A673 (cell line): Measurements from ENCODE around the gene BBS10. TPM values are rescaled to one million over a fixed set of nuclear protein-coding genes. Genes with fewer than 3 reads are reported as not detected.

ENCODE experiments used
- BruUV-seq: library from RNA; stranded (reverse); fragments of 400-500 nt; replicated peaks from 2 replicates; lab custom pipeline; 2021; lab: Mats Ljungman, UMichigan
- CTCF ChIA-PET: fragments of 300-600 bp; sonication (Branson Sonifier 250); formaldehyde crosslinking; loops from one replicate; lab custom pipeline; 2022; ENCODE audit warnings: antibody characterized with exemption; lab: Charles Lee
- POLR2A ChIA-PET: fragments of 300-600 bp; sonication (Branson Sonifier 250); formaldehyde crosslinking; loops from one replicate; lab custom pipeline; 2022; ENCODE audit warnings: antibody characterized with exemption; ENCODE audit not compliant: low non-redundant PET; lab: Charles Lee
- DNase-seq: peaks from one replicate; pipeline ENCODE4 v3.0.0-alpha.2; 2015; ENCODE audit warnings: low spot score
- H3K27ac ChIP-seq: fragments of 200-600 bp; sonication (generic); 2 replicates; pipeline ENCODE4 v1.5.1; 2016; ENCODE audit warnings: mixed run types, low read depth, mild to moderate bottlenecking, mixed read lengths, antibody characterized with exemption, low read length; ENCODE audit not compliant: poor library complexity, severe bottlenecking
- H3K27me3 ChIP-seq: fragments of 200-600 bp; sonication (generic); replicated peaks from 2 replicates; pipeline ENCODE4 v1.6.1; 2017; ENCODE audit warnings: mixed run types, low read depth, mild to moderate bottlenecking, mixed read lengths, antibody characterized with exemption, low read length; ENCODE audit not compliant: insufficient read depth, poor library complexity
- H3K36me3 ChIP-seq: fragments of 200-600 bp; sonication (generic); 2 replicates; pipeline ENCODE4 v1.6.1; 2016; ENCODE audit warnings: mixed run types, mild to moderate bottlenecking, mixed read lengths, antibody characterized with exemption, low read length; ENCODE audit not compliant: insufficient read depth, poor library complexity, severe bottlenecking
- H3K4me1 ChIP-seq: fragments of 200-600 bp; sonication (generic); 2 replicates; pipeline ENCODE4 v1.6.1; 2017; ENCODE audit warnings: mixed run types, mild to moderate bottlenecking, mixed read lengths, antibody characterized with exemption, low read length; ENCODE audit not compliant: insufficient read depth, poor library complexity, severe bottlenecking
- H3K4me3 ChIP-seq: fragments of 200-600 bp; sonication (generic); 2 replicates; pipeline ENCODE4 v1.5.1; 2016; ENCODE audit warnings: low read depth, mixed run types, mild to moderate bottlenecking, mixed read lengths, low read length; ENCODE audit not compliant: poor library complexity, severe bottlenecking
- H3K9me3 ChIP-seq: fragments of 200-600 bp; sonication (generic); 2 replicates; pipeline ENCODE4 v1.6.1; 2016; ENCODE audit warnings: mixed run types, low read depth, mild to moderate bottlenecking, mixed read lengths, antibody characterized with exemption, low read length; ENCODE audit not compliant: poor library complexity, severe bottlenecking
- EZH2 ChIP-seq: fragments of 200-600 bp; sonication (generic); IDR thresholded peaks from 2 replicates; pipeline ENCODE4 v1.6.1; 2017; ENCODE audit warnings: borderline replicate concordance, low read depth, mild to moderate bottlenecking, mixed read lengths, antibody characterized with exemption, low read length; ENCODE audit not compliant: poor library complexity, severe bottlenecking
- intact Hi-C: fragments of 100-400 bp; cut with micrococcal nuclease; formaldehyde crosslinking; loops from one replicate; pipeline ENCODE4 v1.10.0; 2022; ENCODE audit not compliant: unreplicated experiment
- total RNA-seq: library from RNA; stranded (reverse); gene quantifications from 2 replicates; pipeline ENCODE4 v1.2.3, GENCODE V29; 2021
- TF ChIP-seq, protein P1 (sequence below): fragments of 300-800, 200-600 bp; sonication (generic); conservative IDR thresholded peaks from 2 replicates; pipeline ENCODE4 v1.5.1; 2017; ENCODE audit warnings: low read depth, mild to moderate bottlenecking, antibody characterized with exemption, low read length, moderate library complexity, mixed read lengths

BBS10 gene
- total RNA-seq, 1 experiment from 2014 or later, result 6.3 TPM

DNA sequence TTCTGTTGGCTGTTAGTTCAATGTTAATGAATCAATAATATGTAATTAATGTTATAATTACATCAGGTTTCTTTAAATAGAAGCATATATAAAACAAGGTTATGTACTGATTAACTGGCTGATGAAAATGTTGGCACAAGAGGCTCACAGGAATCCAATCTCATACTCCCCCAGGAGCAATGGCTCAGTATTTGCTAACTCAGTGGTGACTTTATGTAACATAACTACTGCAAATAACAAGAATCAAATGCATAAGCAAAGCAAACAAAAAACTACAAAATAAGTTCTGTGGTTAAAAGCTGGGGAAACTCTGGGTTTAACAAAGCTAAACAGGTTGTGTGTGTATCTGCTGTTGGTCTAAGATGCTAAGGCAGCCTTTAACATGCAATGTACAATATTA lies 27.7 kb upstream of the BBS10 start:
- POLR2A ChIA-PET, result interaction anchor here (0.5 kb wide), 1 partner anchor 18 kb away, joined by 7 read pairs; no protein-coding TSS in a partner anchor
- Histone ChIP-seq H3K4me1 (no peaks in the 10 kb centered on the region), H3K27me3 (no peaks in the 10 kb centered on the region), H3K27ac (no peak overlapping the region), H3K9me3 (no peaks in the 10 kb centered on the region), H3K4me3 (no peak overlapping the region), H3K36me3 (peaks cover 35% of the 10 kb centered on the region)
- DNase-seq, result no peak
- TF ChIP-seq, protein P1, sequence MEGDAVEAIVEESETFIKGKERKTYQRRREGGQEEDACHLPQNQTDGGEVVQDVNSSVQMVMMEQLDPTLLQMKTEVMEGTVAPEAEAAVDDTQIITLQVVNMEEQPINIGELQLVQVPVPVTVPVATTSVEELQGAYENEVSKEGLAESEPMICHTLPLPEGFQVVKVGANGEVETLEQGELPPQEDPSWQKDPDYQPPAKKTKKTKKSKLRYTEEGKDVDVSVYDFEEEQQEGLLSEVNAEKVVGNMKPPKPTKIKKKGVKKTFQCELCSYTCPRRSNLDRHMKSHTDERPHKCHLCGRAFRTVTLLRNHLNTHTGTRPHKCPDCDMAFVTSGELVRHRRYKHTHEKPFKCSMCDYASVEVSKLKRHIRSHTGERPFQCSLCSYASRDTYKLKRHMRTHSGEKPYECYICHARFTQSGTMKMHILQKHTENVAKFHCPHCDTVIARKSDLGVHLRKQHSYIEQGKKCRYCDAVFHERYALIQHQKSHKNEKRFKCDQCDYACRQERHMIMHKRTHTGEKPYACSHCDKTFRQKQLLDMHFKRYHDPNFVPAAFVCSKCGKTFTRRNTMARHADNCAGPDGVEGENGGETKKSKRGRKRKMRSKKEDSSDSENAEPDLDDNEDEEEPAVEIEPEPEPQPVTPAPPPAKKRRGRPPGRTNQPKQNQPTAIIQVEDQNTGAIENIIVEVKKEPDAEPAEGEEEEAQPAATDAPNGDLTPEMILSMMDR, result no peak
- TF ChIP-seq EZH2, result no peak
- intact Hi-C loops, result no loop called here
- CTCF ChIA-PET, result no interaction called here
- BruUV-seq, result no TSS peak

DNA sequence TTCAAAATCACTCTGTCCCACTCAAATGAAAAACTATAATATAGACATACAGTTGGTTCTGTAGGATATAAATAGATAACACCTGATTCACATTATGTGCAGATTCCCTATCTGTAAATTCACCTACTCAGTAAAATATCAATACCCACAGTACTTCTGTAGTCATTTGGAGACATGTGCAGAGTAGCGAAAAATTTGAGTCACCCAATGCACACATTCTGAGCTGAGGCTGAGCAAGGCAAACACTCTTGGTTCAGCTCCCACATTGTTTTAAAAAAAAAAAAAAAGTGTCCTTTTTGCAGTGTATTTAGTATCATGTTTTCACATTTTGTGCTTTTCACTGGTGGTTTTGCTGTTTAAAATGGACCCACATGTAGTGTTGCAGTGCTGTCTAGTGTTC lies 27.3 kb upstream of the BBS10 start:
- ChIA-PET POLR2A (interaction anchor here (0.5 kb wide), 1 partner anchor 17 kb away, joined by 7 read pairs; no protein-coding TSS in a partner anchor), CTCF (no interaction called here)
- H3K36me3 ChIP-seq, result peaks cover 35% of the 10 kb centered on the region
- H3K27me3 ChIP-seq, result no peaks in the 10 kb centered on the region
- TF ChIP-seq EZH2, result no peak
- TF ChIP-seq, protein P1, result no peak
- H3K9me3 ChIP-seq, result no peaks in the 10 kb centered on the region
- BruUV-seq, result no TSS peak
- intact Hi-C loops, result no loop called here
- no peak overlapping the region for H3K4me3 ChIP-seq
- no peak for DNase-seq
- no peak overlapping the region for H3K27ac ChIP-seq
- H3K4me1 ChIP-seq, result no peaks in the 10 kb centered on the region

DNA sequence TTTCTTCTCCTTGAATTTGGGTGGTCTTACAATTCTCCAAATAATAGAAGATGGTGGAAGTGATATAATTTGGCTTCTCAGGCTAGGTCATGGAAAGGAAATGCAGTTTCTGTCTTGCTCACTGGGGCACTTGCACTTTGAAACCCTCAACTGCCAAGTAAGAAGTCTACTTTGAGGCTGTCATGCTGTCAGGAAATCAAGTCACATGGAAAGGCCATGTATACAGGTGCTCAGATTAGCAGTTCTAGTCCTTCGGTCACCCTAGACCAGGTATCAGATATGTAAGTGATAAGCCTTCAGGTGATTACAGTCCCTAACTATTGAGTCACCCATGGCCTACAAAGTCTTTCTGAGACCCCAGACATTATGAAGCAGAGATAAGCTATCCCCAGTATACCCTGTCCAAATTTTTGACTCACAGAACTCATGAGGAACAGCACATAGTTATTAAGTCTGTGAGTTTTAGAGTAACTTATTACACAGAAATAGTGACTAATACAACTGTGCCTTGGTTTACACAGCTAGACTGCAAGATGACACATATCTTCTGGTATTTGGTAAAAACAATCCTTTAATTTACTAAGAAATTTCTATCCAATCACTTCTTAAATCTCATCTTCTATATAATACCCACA lies 26.3 kb upstream of the BBS10 start:
- Histone ChIP-seq H3K36me3 (peaks cover 43% of the 10 kb centered on the region), H3K4me3 (no peak overlapping the region), H3K27ac (no peak overlapping the region), H3K9me3 (no peaks in the 10 kb centered on the region), H3K4me1 (no peaks in the 10 kb centered on the region), H3K27me3 (no peaks in the 10 kb centered on the region)
- no TSS peak for BruUV-seq
- CTCF ChIA-PET, result no interaction called here
- intact Hi-C loops, result no loop called here
- POLR2A ChIA-PET, result no interaction called here
- DNase-seq, result no peak
- TF ChIP-seq, protein P1, result no peak
- TF ChIP-seq EZH2, result no peak
